ENCODE measurements around the gene C5orf58.

DNA sequence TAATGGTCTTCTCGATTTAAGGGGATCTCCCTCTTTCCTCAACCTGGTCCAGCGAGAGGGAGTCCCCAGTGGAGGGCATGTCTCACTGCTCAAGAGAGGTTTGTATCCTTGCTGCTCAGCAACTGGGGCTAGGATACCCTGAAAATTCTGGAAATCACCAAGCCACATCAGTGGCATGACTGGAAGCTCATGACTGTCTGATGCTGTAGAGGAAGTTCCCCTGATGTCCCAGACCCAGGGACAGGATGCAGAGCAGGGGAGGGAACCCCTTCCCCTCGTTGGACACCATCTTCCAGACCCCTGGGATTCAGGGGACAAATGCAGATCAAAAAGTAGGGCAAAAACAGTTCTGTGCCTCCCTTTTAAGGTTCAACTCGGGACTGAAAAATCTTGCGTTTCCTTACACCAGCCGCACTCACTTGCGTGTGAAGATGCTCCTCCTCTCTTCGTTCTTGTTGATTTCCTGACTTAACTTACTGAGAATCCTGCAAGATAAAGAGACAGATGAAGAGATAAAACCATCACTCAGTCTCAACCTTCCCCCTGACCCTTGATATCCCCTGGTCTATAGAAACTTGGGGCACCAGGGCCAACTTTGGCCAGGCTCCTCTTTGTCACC is 42.7 kb downstream of the C5orf58 start:
- TF ChIP-seq, protein P1, sequence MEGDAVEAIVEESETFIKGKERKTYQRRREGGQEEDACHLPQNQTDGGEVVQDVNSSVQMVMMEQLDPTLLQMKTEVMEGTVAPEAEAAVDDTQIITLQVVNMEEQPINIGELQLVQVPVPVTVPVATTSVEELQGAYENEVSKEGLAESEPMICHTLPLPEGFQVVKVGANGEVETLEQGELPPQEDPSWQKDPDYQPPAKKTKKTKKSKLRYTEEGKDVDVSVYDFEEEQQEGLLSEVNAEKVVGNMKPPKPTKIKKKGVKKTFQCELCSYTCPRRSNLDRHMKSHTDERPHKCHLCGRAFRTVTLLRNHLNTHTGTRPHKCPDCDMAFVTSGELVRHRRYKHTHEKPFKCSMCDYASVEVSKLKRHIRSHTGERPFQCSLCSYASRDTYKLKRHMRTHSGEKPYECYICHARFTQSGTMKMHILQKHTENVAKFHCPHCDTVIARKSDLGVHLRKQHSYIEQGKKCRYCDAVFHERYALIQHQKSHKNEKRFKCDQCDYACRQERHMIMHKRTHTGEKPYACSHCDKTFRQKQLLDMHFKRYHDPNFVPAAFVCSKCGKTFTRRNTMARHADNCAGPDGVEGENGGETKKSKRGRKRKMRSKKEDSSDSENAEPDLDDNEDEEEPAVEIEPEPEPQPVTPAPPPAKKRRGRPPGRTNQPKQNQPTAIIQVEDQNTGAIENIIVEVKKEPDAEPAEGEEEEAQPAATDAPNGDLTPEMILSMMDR (IDR thresholded peaks at IDR 0.05; ENCODE audit: poor library complexity, severe bottlenecking), result no peak
- no peak for TF ChIP-seq RAD21 (conservative IDR thresholded peaks at IDR 0.05)
- TF ChIP-seq TAF1 (IDR thresholded peaks at IDR 0.05; ENCODE audit: low read depth), result no peak
- no peak for TF ChIP-seq POLR2AphosphoS5 (IDR thresholded peaks at IDR 0.05)
- no peak for TF ChIP-seq SMC3 (conservative IDR thresholded peaks at IDR 0.05; ENCODE audit: poor library complexity)
- no peak for TF ChIP-seq MXI1 (conservative IDR thresholded peaks at IDR 0.05; ENCODE audit: poor library complexity, severe bottlenecking)
- TF ChIP-seq EP300 (conservative IDR thresholded peaks at IDR 0.05; ENCODE audit: poor library complexity, severe bottlenecking), result no peak
